Measurements from ENCODE around the gene IGF2BP2. TPM values are rescaled to one million over a fixed set of nuclear protein-coding genes. Genes with fewer than 3 reads are reported as not detected.
"Not testable (repeated sequence)": the region's sequence is repeated elsewhere in the genome, so short reads cannot be mapped to it uniquely, and the experiment has no call there.

IGF2BP2 gene
- total RNA-seq, 1 donor = 67.8 TPM

- TF ChIP-seq CTCF (IDR thresholded peaks at IDR 0.05; ENCODE audit: insufficient read depth, low read depth, low read length) = no peak
- DNase-seq (ENCODE audit: low read depth) = no peak
- H3K4me3 ChIP-seq (ENCODE audit: low read depth, low read length) = no peak overlapping the region
Measured at GRCh38 chr3:185862920-185863319, 38.1 kb upstream of the IGF2BP2 start.

- TF ChIP-seq CTCF (IDR thresholded peaks at IDR 0.05; ENCODE audit: insufficient read depth, low read depth, low read length) = no peak
- H3K4me3 ChIP-seq (ENCODE audit: low read depth, low read length) = no peak overlapping the region
- DNase-seq (ENCODE audit: low read depth) = no peak
Measured at GRCh38 chr3:185859294-185859972, 34.6 kb upstream of the IGF2BP2 start.

- no peak for TF ChIP-seq CTCF (IDR thresholded peaks at IDR 0.05; ENCODE audit: insufficient read depth, low read depth, low read length)
- DNase-seq (ENCODE audit: low read depth) = no peak
- H3K4me3 ChIP-seq (ENCODE audit: low read depth, low read length) = no peak overlapping the region
Measured at GRCh38 chr3:185858502-185859225, 33.8 kb upstream of the IGF2BP2 start.

- no peak overlapping the region for H3K4me3 ChIP-seq (ENCODE audit: low read depth, low read length)
- no peak for TF ChIP-seq CTCF (IDR thresholded peaks at IDR 0.05; ENCODE audit: insufficient read depth, low read depth, low read length)
- no peak for DNase-seq (ENCODE audit: low read depth)
Measured at GRCh38 chr3:185857208-185857607, 32.4 kb upstream of the IGF2BP2 start.

DNA sequence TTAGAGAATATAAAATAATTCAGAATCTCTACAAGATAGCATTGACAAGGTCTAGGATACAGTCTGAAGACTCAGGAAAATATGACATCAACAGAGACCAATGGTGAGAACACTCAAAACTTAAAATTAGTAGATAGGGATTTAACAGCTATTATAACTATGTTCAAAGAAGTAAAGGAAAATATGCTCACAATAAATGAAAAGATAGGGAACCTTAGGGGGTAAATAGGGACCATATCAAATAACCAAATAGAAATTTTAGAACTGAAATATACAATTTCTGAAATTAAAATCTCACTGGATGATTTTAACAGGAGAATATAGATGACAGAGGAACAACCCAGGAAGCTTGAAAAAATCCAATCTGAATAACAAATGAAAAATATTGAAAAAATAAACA is 31.8 kb upstream of the IGF2BP2 start:
- no peak overlapping the region for H3K4me3 ChIP-seq (ENCODE audit: low read depth, low read length)
- no peak for TF ChIP-seq CTCF (IDR thresholded peaks at IDR 0.05; ENCODE audit: insufficient read depth, low read depth, low read length)
- no peak for DNase-seq (ENCODE audit: low read depth)

DNA sequence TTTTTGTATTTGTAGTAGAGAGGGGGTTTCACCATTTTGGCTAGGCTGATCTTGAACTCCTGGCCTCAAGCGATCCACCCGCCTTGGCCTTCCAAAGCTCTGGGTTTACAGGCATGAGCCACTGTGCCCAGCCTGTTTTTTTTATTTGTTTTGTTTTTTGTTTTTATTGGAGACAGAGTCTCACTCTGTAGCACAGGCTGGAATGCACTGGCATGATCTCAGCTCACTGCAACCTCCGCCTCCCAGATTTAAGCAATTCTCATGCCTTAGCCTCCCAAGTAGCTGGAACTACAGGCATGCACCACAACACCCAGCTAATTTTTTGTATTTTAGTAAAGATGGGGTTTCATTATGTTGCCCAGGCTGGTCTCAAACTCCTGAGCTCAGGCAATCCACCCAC is 28.9 kb upstream of the IGF2BP2 start:
- not testable (repeated sequence) for DNase-seq (ENCODE audit: low read depth); H3K4me3 ChIP-seq (ENCODE audit: low read depth, low read length)

GRCh38 chr3:185852635-185853034 is 27.8 kb upstream of the IGF2BP2 start:
- no peak for DNase-seq (ENCODE audit: low read depth)
- TF ChIP-seq CTCF (IDR thresholded peaks at IDR 0.05; ENCODE audit: insufficient read depth, low read depth, low read length) = no peak
- H3K4me3 ChIP-seq (ENCODE audit: low read depth, low read length) = no peak overlapping the region
